Measurements from ENCODE around the gene MTHFD1. TPM values are rescaled to one million over a fixed set of nuclear protein-coding genes. Genes with fewer than 3 reads are reported as not detected.
A peak's percentile ranks its signal among the peaks of the same experiment; 100 is the strongest.

The MTHFD1 gene
- total and polyA plus RNA-seq, 11 donors = 39.0 to 72.1 (median 57.2) TPM

DNA sequence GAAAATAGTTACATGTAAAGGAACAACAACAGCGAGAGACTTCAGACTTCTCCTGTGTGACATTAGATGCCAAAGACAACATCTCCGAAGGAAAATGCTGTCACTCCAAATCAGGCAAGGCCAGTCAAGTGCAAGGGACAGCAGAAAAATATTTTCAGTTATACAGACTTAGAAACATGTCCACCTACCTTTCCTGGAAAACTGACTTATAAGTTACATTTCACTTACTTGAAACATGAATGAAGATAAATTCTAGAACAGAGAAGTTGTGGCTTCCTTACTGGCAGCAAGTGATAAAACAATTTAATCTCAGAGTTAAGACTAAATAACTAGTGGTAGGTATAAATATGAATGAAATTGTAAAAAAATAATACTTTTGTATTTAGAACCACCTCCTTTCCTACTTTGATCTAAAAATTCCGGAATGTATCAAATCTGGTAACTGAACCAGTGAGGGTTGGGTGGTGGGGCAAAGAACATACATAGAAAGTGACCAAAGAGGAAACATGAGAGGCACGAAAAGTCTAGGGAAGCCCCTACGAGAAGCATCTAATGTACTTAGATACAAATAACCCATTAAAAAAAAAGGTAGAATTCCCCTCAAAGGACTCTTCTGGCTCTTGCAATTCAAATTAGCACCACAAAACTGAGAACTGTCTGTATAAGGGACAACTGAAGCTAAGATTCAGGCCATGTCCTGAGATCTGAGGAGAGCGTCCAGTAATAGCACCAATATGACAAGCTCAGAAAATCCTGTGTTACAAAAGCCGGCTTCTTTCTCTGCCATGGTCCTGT lies 21.2 kb downstream of the MTHFD1 start:
- Histone ChIP-seq H3K4me1 (no peaks in the 10 kb centered on the region), H3K27ac (no peak overlapping the region), H3K27me3 (no peaks in the 10 kb centered on the region), H3K9me3 (no peaks in the 10 kb centered on the region), H3K4me3 (no peak overlapping the region), H3K36me3 (peaks cover 0 to 36% (median 18%) of the 10 kb centered on the region in 9 donors)
- TF ChIP-seq, protein P1, sequence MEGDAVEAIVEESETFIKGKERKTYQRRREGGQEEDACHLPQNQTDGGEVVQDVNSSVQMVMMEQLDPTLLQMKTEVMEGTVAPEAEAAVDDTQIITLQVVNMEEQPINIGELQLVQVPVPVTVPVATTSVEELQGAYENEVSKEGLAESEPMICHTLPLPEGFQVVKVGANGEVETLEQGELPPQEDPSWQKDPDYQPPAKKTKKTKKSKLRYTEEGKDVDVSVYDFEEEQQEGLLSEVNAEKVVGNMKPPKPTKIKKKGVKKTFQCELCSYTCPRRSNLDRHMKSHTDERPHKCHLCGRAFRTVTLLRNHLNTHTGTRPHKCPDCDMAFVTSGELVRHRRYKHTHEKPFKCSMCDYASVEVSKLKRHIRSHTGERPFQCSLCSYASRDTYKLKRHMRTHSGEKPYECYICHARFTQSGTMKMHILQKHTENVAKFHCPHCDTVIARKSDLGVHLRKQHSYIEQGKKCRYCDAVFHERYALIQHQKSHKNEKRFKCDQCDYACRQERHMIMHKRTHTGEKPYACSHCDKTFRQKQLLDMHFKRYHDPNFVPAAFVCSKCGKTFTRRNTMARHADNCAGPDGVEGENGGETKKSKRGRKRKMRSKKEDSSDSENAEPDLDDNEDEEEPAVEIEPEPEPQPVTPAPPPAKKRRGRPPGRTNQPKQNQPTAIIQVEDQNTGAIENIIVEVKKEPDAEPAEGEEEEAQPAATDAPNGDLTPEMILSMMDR (IDR thresholded peaks at IDR 0.05) = no peak
- no peak for TF ChIP-seq POLR2A (IDR thresholded peaks at IDR 0.05)
- DNase-seq = no peak
- intact Hi-C loops (cut with DNase I) = no loop called here
- no peak for ATAC-seq
- WGBS, 4 donors = 91 to 96% (median 95%) methylated on average over 7 of the region's 7 CpGs

- DNase-seq (no peak), ATAC-seq (peak in 2 of 4 donors; percentile 33 to 60)
- no peak for TF ChIP-seq POLR2A (IDR thresholded peaks at IDR 0.05)
- TF ChIP-seq, protein P1 (IDR thresholded peaks at IDR 0.05) = no peak
- Histone ChIP-seq H3K27ac (no peak overlapping the region), H3K36me3 (peaks cover 0 to 35% (median 21%) of the 10 kb centered on the region in 9 donors), H3K4me3 (no peak overlapping the region), H3K9me3 (no peaks in the 10 kb centered on the region), H3K4me1 (no peaks in the 10 kb centered on the region), H3K27me3 (no peaks in the 10 kb centered on the region)
- WGBS, 4 donors = 87 to 95% (median 90%) methylated on average over 5 of the region's 5 CpGs
- intact Hi-C loops (cut with DNase I) = no loop called here
Measured at GRCh38 chr14:64410084-64410774, 22.1 kb downstream of the MTHFD1 start.

DNA sequence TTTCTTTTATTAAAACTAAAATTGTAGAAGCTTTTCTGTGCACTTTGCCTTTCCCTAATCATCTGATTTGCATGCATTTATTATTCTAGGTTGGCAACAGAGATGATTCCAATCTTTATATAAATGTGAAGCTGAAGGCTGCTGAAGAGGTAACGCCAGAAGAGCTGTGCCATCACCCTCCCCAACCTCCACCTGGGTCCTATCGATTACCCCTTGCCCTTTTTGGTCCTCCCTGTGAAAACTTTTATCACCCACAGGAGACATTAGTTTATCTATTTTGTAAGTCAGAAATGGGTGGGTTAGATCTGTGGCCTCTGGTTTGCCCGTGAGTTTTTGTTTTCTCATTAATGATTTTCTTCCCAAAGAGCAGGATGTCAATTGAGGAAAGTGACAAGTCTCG lies 22.8 kb downstream of the MTHFD1 start:
- peaks cover 0 to 38% (median 25%) of the 10 kb centered on the region in 9 donors for H3K36me3 ChIP-seq
- ATAC-seq (no peak), DNase-seq (no peak)
- TF ChIP-seq, protein P1 (IDR thresholded peaks at IDR 0.05) = no peak
- TF ChIP-seq POLR2A (IDR thresholded peaks at IDR 0.05) = no peak
- no peak overlapping the region for H3K27ac ChIP-seq
- no peak overlapping the region for H3K4me3 ChIP-seq
- H3K27me3 ChIP-seq = no peaks in the 10 kb centered on the region
- intact Hi-C loops (cut with DNase I) = no loop called here
- no peaks in the 10 kb centered on the region for H3K4me1 ChIP-seq
- H3K9me3 ChIP-seq = no peaks in the 10 kb centered on the region
- 93 to 99% (median 96%) methylated on average over 4 of the region's 4 CpGs for WGBS, 4 donors

DNA sequence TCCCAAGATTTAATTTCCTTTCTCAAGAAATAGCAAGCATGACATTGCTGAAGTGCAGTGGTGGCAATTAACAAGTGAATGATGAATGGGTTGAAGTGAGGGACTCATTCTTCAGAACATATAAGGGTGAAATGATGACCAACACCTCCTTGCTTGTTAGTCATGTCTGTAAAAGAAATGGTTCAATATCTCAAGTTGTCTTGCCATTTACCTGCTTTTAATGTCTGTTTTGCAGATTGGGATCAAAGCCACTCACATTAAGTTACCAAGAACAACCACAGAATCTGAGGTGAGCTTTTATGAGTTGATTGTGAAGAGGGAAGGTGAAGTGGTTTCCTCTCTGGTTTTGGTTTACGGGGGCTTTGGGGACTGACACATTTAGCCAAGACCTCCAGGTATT lies 24.1 kb downstream of the MTHFD1 start:
- Histone ChIP-seq H3K4me1 (peaks cover 0 to 5% (median 0%) of the 10 kb centered on the region in 12 donors), H3K27ac (no peak overlapping the region), H3K4me3 (no peak overlapping the region), H3K36me3 (peaks cover 0 to 51% (median 36%) of the 10 kb centered on the region in 9 donors), H3K27me3 (no peaks in the 10 kb centered on the region), H3K9me3 (no peaks in the 10 kb centered on the region)
- intact Hi-C loops (cut with DNase I) = no loop called here
- 92 to 100% (median 96%) methylated on average over 1 of the region's 1 CpG for WGBS, 4 donors
- DNase-seq (no peak), ATAC-seq (no peak)
- TF ChIP-seq, protein P1 (IDR thresholded peaks at IDR 0.05) = no peak
- TF ChIP-seq POLR2A (IDR thresholded peaks at IDR 0.05) = no peak

All from heart left ventricle (tissue), 16 donors.